NOMO-1 (cell line): Measurements from ENCODE around the gene GBX1.

Experiments used
- DNase-seq, 2 experiments: peaks; one replicate each; lab custom pipeline; 2025; ENCODE audit not compliant: unreplicated experiment in 2 of 2; lab: John Stamatoyannopoulos, UW

GBX1 gene

DNA sequence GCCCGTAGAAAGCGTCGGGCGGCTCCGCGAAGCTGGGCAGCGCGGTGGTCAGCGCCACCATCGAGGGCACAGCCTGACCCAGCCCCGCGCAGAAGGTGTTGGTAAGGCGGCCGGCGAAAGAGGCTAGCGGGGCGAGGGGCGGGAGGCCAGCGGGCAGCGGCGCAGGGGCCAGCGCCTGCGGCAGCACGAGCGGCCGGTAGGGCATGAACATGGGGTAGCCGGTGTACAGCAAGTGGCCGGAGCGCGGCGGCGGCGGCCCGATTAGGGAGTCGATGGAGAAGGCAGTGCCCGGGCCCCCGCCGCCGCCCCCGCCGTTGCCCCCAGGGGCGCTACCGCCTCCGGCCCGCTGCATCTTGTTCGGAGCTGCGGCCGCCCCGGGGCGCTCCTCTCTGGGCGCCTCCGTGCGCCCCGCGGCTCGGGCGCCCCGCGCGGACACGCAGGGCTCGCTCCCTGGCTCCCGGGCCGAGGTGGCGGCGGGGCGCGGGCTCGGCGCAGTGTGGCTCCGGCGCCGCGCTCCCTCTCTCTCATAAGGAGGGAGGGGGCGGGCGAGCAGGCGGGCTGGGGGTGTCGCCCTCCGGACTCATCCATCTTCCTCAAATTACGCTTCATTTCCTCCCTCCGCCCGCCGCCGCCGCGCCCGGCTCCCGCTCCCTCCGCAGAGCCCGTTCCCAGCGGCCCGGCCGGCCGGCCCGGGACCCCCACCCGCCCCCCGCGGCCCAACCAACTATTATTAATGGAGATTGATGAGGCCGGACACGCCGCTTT is at the start of gene GBX1:
Gene GBX1, minus strand, starts transcription at position 498 of the 765 bp plus-strand sequence. Its CDS starts 146 bp downstream, at position 352.
- no peak for DNase-seq

DNA sequence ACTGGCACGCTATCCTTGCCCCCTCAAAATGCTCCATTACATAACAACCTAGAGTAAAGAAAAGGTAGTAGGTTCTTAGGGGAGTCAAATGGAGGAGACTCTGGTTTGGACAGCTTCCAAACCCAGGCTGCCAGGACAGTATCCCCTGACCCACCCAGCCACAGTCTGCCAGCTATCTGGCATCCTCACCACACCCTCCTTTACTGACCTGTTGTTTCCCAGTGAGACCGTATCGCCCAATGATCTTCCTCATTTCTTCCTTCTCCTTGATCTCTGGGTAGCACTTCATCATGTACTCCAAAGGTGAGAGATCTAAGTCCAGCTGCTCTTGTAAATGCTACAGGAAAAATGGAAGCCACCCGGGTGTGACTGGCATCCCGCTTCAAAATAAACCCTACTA is 47.9 kb upstream of the GBX1 start:
- no peak for DNase-seq

- DNase-seq: no peak
Observed at GRCh38 chr7:151213826-151214225, 46.3 kb upstream of the GBX1 start.

- DNase-seq: no peak
Observed at GRCh38 chr7:151212626-151213025, 45.1 kb upstream of the GBX1 start.

DNA sequence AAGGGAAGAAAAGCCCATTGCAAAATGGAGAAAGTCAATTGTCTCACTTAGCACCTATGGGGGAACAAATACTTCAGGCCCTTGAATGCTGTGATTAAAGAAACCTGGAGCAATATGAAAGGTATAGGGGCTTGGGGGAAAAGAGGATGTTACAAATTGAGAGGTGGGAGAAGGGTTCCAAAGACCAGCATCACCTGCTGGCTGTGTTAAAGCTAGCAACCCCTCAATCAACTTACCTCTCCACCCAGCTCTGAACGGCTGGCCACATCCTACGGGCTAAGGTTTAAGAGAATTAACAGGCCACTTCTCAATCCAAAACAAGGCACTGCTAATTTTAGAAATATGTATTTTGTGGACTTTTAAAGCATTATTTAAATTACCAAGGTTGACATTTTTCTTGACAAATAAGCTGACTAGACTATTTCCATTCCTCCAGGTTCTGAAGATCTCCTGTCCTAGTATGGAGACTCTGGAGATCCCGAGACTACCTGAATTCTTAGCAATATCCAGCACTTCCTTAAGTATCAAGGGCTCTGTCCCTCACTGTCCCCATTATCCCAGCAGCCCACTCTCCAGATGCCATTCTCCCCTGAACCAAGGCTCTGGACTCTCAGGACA is 43.8 kb upstream of the GBX1 start:
- DNase-seq: no peak

GRCh38 chr7:151210087-151210854 is 42.8 kb upstream of the GBX1 start, which contains the start of gene H2BK1:
Gene H2BK1 (minus strand): TSS chr7:151210488. CDS start chr7:151210318, 170 bp downstream.
- DNase-seq: no peak

DNA sequence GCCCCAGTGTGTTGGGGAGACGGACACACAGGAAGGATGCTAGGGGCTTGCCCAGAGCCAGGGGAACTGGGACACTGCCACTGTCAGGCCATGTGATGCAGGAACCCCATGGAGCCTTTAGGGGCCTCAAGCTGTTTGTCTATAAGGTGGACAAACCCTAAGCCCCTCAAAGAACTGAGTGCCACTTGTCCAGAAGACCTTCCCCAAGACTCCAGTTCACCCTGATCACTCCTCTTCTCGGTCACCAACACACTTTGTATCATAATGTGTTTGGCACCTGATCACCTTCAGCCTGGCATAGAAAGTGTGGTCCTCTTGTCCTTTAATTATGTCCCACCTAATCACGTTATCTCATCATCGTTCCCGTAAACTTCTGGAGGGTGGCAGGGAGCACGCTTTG is 42.1 kb upstream of the GBX1 start:
- no peak for DNase-seq

DNA sequence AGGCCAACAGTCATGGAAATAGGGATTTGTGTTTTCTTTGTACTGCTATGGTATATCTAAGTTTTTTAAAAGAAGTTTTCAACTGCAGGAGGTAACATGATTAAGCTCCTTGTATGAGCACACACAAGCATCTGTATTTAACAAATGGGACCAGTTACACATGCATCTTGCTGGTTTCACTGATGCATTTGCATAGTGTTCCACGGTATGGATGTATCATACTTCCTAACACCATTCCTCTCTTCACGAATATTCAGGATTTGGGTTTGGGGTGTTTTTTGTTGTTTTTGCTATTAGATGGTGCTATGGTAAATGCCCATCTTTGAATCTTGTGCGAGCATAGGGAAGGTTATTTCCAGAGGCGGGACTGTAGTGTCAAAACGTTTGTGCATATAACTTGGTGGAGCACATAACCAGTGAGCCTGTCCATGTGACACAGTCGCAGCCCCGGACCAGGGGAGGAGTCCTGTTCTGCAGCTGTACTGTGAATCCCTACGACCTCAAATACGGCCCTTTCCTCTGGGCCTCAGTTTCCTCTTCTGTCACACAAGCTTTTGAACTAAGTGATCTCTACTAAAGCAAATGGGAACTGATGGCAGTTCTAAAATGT is 40.9 kb upstream of the GBX1 start:
- no peak for DNase-seq

GRCh38 chr7:151207804-151208203 is 40.3 kb upstream of the GBX1 start:
- no peak for DNase-seq

DNA sequence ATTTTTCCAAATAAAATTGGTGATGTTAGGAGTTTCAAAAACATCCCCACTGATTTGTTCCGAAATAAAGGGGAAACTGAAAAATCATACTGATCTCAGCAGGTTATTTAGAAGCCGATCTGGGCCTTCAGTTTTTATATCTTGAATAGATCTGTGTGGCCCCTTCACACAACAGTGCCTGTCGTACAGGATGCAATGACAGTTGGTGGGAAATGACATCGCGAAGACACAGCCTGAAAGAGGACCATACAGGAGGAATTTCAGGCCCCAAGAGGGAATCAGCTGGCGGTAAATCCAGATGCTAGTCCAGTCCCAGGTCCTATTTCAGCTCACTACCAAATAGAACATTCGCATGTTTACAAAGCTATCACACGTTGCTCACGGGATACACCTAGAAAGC is 39.8 kb upstream of the GBX1 start:
- no peak for DNase-seq

- DNase-seq: peak in 1 of 2 experiments; percentile 45
Observed at GRCh38 chr7:151206914-151207313, 39.4 kb upstream of the GBX1 start.

- DNase-seq: no peak
Observed at GRCh38 chr7:151205730-151206129, 38.2 kb upstream of the GBX1 start.

DNA sequence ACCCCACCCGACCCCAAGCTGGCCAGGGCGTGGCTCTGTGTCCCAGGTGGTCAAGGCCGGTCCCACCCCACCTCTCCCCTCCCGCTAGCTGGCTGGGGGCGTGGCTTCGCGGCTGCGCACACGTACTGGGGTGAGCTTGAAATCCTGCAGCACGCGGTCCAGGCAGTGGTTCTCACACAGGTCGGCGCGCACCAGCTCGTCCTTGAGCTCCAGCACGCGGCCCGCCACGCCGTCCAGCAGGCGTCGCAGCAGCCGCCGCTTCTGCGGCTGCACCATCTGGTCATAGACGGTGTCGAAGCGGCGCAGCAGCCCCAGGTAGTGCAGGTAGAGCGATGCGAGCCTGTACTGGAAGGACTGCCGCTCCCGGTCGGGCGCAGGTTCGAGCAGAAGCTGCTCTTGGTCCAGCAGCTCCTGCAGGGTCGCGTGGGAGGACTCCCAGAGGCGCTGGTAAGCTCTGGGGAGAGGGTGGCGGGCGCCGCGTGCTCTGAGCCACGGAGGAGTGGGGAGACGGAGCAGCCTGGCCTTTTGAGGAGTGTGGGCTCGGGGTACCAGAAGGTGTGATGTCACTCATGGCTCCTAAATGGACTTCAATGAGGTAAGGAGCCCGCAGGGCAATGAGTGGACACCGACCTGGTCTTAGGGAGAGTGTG is 37.0 kb upstream of the GBX1 start:
- no peak for DNase-seq

DNA sequence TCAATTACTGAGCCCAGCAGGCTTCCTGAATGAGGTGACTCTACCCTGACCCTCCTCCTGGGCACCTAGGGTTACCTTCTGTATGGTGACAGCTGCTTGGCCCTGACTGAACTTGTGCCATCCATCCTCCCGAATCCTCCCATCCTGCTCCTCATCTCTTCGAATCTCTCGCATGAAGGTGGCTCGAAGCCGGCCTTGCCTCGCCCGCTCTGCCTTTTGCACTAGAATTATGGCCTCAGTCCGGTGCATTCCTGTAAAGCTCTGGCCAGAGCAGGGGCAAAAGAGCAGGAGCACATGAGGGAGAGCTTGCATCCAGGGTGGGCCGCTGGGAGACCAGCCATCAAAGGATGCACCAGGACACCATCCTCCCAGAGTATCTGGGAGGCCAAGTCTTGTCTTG is 35.3 kb upstream of the GBX1 start:
- no peak for DNase-seq

GRCh38 chr7:151201751-151202150 is 34.3 kb upstream of the GBX1 start:
- DNase-seq: no peak

DNA sequence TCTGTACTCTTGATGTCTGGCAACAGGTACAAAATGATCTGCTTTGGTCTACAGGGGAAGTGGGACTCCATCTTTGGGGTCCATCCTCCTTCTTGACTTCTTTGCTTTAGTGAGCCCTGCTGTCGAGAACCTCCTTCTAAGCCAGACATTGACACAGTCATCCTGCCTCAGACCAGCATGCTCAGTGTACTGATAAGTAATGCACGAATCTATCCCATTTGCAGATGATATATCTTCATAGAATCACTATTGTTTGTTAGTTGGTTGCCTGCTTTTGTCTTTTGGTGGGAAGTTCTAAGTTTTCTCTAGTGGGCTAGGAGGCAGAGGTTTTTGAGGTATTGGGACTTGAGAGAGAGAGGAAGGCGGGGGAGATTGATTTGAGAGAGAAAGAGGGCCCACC is 33.9 kb upstream of the GBX1 start:
- no peak for DNase-seq

DNA sequence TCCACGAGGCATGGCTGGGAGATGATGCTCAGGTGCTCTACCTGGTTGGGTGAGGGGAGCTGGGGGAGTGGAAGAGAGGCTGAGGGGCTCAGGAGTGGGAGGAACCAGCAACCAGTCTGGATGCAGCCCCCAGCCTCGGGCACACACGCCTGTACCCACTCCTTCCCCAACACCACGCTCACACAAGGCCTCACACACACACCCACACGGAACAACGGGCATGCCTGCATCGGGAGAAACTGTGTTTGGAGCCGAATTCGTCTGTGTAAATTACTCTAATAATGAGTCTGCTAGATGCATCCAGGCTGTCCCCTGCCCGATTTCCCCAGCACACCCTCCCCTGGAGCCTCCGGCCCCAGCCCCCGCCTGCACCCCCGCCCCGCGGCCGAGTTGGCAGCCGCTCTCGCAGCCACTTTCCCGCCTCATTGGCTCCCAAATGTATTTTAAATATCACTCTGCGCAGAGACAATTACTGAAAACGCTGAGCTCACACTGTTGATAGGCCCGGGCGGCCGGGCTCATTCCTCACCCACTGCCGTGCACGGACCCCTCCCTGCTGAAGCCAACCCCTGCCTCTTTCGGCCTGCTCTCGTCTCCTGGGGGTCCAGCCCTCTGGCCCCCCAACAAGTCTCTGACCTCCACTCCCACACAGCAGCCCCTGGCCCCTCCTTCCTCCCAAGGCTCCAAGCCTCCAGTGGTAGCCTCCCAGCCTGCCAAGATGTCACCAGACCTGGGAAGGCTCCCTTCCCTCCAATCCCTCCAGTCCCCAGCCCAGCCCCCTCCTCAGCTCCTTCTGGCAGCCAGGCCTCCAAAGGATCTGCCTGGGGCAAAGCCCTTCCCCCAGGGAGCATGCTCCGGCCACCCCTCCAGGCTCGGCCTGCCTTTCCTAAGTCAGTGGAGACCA is 31.7 kb upstream of the GBX1 start:
- no peak for DNase-seq

- DNase-seq: no peak
Observed at GRCh38 chr7:151197932-151198331, 30.4 kb upstream of the GBX1 start.

- no peak for DNase-seq
Observed at GRCh38 chr7:151195616-151196450, 28.3 kb upstream of the GBX1 start.
